ENCODE data around the gene KRTCAP3. TPM values are rescaled to one million over a fixed set of nuclear protein-coding genes. Genes with fewer than 3 reads are reported as not detected.
A peak's percentile ranks its signal among the peaks of the same experiment; 100 is the strongest.

The KRTCAP3 gene
- total and polyA plus RNA-seq, 2 of the 4 experiments (the other 2 are of a cell fraction): 1.5 TPM; not detected in 1

DNA sequence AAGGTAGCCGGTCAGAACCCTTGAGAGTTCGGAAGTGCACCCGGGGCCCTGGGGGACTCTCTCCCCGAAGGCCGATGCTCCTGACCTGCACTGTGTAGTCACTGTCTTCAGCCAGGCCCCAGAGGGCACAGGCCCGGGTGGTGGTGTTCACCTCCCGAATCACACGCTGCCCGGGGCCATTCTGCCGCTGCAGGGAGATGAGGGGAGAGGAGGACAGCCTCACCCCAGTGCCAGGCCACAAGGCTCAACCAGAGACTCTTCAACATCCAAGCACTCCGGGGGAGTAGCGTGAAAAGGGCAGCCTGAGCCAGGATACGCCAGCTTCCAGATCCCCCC is 51.7 kb downstream of the KRTCAP3 start:
- Histone ChIP-seq H3K23ac (ENCODE audit: low read depth, low read length) (peak overlapping the region; percentile 71; the same call in 1 of the 2 replicates), H2AK9ac (replicated peaks; ENCODE audit: low read depth, low read length, poor library complexity) (peak overlapping the region; percentile 38), H4K91ac (ENCODE audit: insufficient read depth, low read depth, low read length) (no peak overlapping the region), H3K36me3 (ENCODE audit: control insufficient read depth, insufficient read depth, low read length) (0 out of 2 replicates have a peak, but pooled peaks cover 3% of the 10 kb centered on the region), H2BK20ac (ENCODE audit: low read depth, low read length) (no peak overlapping the region), H3K4me3 (ENCODE audit: insufficient read depth, low read depth, low read length) (peak overlapping the region; percentile 94; the same call in 1 of the 2 replicates), H4K8ac (ENCODE audit: low read depth in 2 of 2, low read length in 2 of 2) (peak overlapping the region in 1 of 2 experiments; percentile 61; a peak in 1 of 4 replicates), H3K9me3 (ENCODE audit: control insufficient read depth, insufficient read depth, low read length) (no peaks in the 10 kb centered on the region), H3K4ac (ENCODE audit: low read depth, low read length) (peak overlapping the region; percentile 75), H3K14ac (replicated peaks; ENCODE audit: low read depth, low read length) (peak overlapping the region; percentile 60; the same call in 1 of the 2 replicates), H2BK5ac (ENCODE audit: low read depth, low read length, poor library complexity, severe bottlenecking) (no peak overlapping the region), H3K9ac (ENCODE audit: low read depth, low read length) (no peak overlapping the region), H3K27me3 (ENCODE audit: control insufficient read depth, insufficient read depth, low read length) (peaks cover 2% of the 10 kb centered on the region; the same call in 1 of the 2 replicates), H3K18ac (ENCODE audit: low read depth, low read length) (no peak overlapping the region), H3K4me2 (ENCODE audit: low read depth, low read length) (peak overlapping the region; percentile 81), H2BK15ac (ENCODE audit: low read depth, low read length) (0 out of 3 replicates have a peak overlapping the region, but pooled peaks have one; percentile 41), H3K9me1 (ENCODE audit: insufficient read depth, low read length) (peaks cover 22% of the 10 kb centered on the region), H4K20me1 (ENCODE audit: insufficient read depth, low read length) (no peaks in the 10 kb centered on the region), H3K4me1 (ENCODE audit: control insufficient read depth, insufficient read depth, low read length) (peaks cover 5% of the 10 kb centered on the region), H3K27ac (ENCODE audit: insufficient read depth, low read length) (no peak overlapping the region), H3K56ac (ENCODE audit: extremely low read depth, insufficient read depth, low read length) (no peak overlapping the region), H2AK5ac (ENCODE audit: low read depth, low read length) (peak overlapping the region; percentile 84), H2BK120ac (ENCODE audit: low read depth, low read length) (no peak overlapping the region), H3K79me1 (ENCODE audit: low read depth in 1 of 2, low read length in 2 of 2) (peaks cover 5 to 17% of the 10 kb centered on the region in 2 experiments; a peak in 3 of 4 replicates), H2AFZ (replicated peaks; ENCODE audit: low read length, poor library complexity) (peak overlapping the region; percentile 99), H4K5ac (ENCODE audit: low read depth, low read length) (no peak overlapping the region; the same call in 1 of the 2 replicates)
- WGBS, 2 experiments (ENCODE audit: extremely low coverage in 2 of 2, insufficient read length in 1 of 2): 96% methylated on average over 4 of the region's 13 CpGs; no CpG with 5 or more reads in 1 of the 2 experiments
- BruUV-seq (replicated peaks): no TSS peak
- TF ChIP-seq CTCF (conservative IDR thresholded peaks at IDR 0.05; ENCODE audit: low read depth, low read length) (no peak), MAZ (IDR thresholded peaks at IDR 0.05; ENCODE audit: borderline replicate concordance, low read depth, low read length) (no peak), CEBPB (IDR thresholded peaks at IDR 0.05; ENCODE audit: low read depth, low read length) (no peak)
- dilution Hi-C loops (cut with HindIII; ENCODE audit: low sequenced_read_pairs, unreplicated experiment) (no loop called here), in situ Hi-C loops (cut with MboI; ENCODE audit: low sequenced_read_pairs) (no loop called here), intact Hi-C loops (cut with micrococcal nuclease) (no loop called here)
- ChIA-PET CTCF (no interaction called here), POLR2A (ENCODE audit: unreplicated experiment) (no interaction called here)
- ATAC-seq (ENCODE audit: low read depth) (no peak), DNase-seq (no peak)

Small RNA genes lying within 50 kb of the gene (microRNA-seq; reads per million reads assigned to microRNA genes)
- not detected for gene RNU6-986P (ENCODE audit: insufficient read depth, insufficient read length)

Small RNA genes lying within 50 kb of the gene (small RNA-seq; reads per million reads assigned to genes)
- 0 to 0.08 (median 0) reads per million in 5 experiments for gene RNU6-986P

Other genes with a start within 250 kb of the KRTCAP3 start
- gene ATRAID, start 230.3 kb upstream of the KRTCAP3 start, total RNA-seq (2012; rRNA removed): 138 and 144 TPM in 2 replicates
- gene ATRAID, start 230.3 kb upstream of the KRTCAP3 start, polyA plus RNA-seq (2012; rRNA removed): 165 and 173 TPM in 2 replicates
- gene SLC5A6, start 230.1 kb upstream of the KRTCAP3 start, total RNA-seq (2012; rRNA removed): 34.2 and 38.6 TPM in 2 replicates
- gene SLC5A6, start 230.1 kb upstream of the KRTCAP3 start, polyA plus RNA-seq (2012; rRNA removed): 28.8 and 30.6 TPM in 2 replicates
- 12.9 and 17.8 TPM in 2 replicates for gene CAD, start 225.0 kb upstream of the KRTCAP3 start, total RNA-seq (2012; rRNA removed)
- 38.7 and 45.8 TPM in 2 replicates for gene CAD, start 225.0 kb upstream of the KRTCAP3 start, polyA plus RNA-seq (2012; rRNA removed)
- gene SLC30A3, start 179.3 kb upstream of the KRTCAP3 start, total RNA-seq (2012; rRNA removed): under 0.01 TPM in 1 of 2 replicates, not detected in the other
- 0.15 and 0.17 TPM in 2 replicates for gene SLC30A3, start 179.3 kb upstream of the KRTCAP3 start, polyA plus RNA-seq (2012; rRNA removed)
- not detected in 2 replicates for gene DNAJC5G, start 166.9 kb upstream of the KRTCAP3 start, total RNA-seq (2012; rRNA removed)
- gene DNAJC5G, start 166.9 kb upstream of the KRTCAP3 start, polyA plus RNA-seq (2012; rRNA removed): not detected in 2 replicates
- gene TRIM54, start 160.0 kb upstream of the KRTCAP3 start, total RNA-seq (2012; rRNA removed): under 0.01 TPM in 1 of 2 replicates, not detected in the other
- gene TRIM54, start 160.0 kb upstream of the KRTCAP3 start, polyA plus RNA-seq (2012; rRNA removed): 0.07 and 0.15 TPM in 2 replicates
- not detected in 2 replicates for gene UCN, start 133.9 kb upstream of the KRTCAP3 start, total RNA-seq (2012; rRNA removed)
- gene UCN, start 133.9 kb upstream of the KRTCAP3 start, polyA plus RNA-seq (2012; rRNA removed): 0.22 and 0.30 TPM in 2 replicates
- 70.4 and 80.5 TPM in 2 replicates for gene MPV17, start 119.3 kb upstream of the KRTCAP3 start, total RNA-seq (2012; rRNA removed)
- gene MPV17, start 119.3 kb upstream of the KRTCAP3 start, polyA plus RNA-seq (2012; rRNA removed): 160 and 164 TPM in 2 replicates
- 23.1 and 25.5 TPM in 2 replicates for gene GTF3C2, start 85.6 kb upstream of the KRTCAP3 start, total RNA-seq (2012; rRNA removed)
- gene GTF3C2, start 85.6 kb upstream of the KRTCAP3 start, polyA plus RNA-seq (2012; rRNA removed): 36.9 and 37.7 TPM in 2 replicates
- 47.9 and 48.9 TPM in 2 replicates for gene EIF2B4, start 72.0 kb upstream of the KRTCAP3 start, total RNA-seq (2012; rRNA removed)
- gene EIF2B4, start 72.0 kb upstream of the KRTCAP3 start, polyA plus RNA-seq (2012; rRNA removed): 40.3 and 43.8 TPM in 2 replicates
- 130 and 131 TPM in 2 replicates for gene SNX17, start 71.8 kb upstream of the KRTCAP3 start, total RNA-seq (2012; rRNA removed)
- gene SNX17, start 71.8 kb upstream of the KRTCAP3 start, polyA plus RNA-seq (2012; rRNA removed): 100.0 and 102 TPM in 2 replicates
- 3.1 and 3.4 TPM in 2 replicates for gene ZNF513, start 61.6 kb upstream of the KRTCAP3 start, total RNA-seq (2012; rRNA removed)
- 23.5 and 23.7 TPM in 2 replicates for gene ZNF513, start 61.6 kb upstream of the KRTCAP3 start, polyA plus RNA-seq (2012; rRNA removed)
- 95.9 and 99.2 TPM in 2 replicates for gene PPM1G, start 32.8 kb upstream of the KRTCAP3 start, total RNA-seq (2012; rRNA removed)
- gene PPM1G, start 32.8 kb upstream of the KRTCAP3 start, polyA plus RNA-seq (2012; rRNA removed): 55.9 and 57.6 TPM in 2 replicates
- 107 and 120 TPM in 2 replicates for gene NRBP1, start 13.8 kb upstream of the KRTCAP3 start, total RNA-seq (2012; rRNA removed)
- 150 and 155 TPM in 2 replicates for gene NRBP1, start 13.8 kb upstream of the KRTCAP3 start, polyA plus RNA-seq (2012; rRNA removed)
- gene IFT172, start 47.4 kb downstream of the KRTCAP3 start, total RNA-seq (2012; rRNA removed): 23.1 and 25.5 TPM in 2 replicates
- 17.2 and 18.8 TPM in 2 replicates for gene IFT172, start 47.4 kb downstream of the KRTCAP3 start, polyA plus RNA-seq (2012; rRNA removed)
- gene FNDC4, start 52.8 kb downstream of the KRTCAP3 start, total RNA-seq (2012; rRNA removed): 7.3 and 7.5 TPM in 2 replicates
- 11.1 and 12.0 TPM in 2 replicates for gene FNDC4, start 52.8 kb downstream of the KRTCAP3 start, polyA plus RNA-seq (2012; rRNA removed)
- gene GCKR, start 54.5 kb downstream of the KRTCAP3 start, total RNA-seq (2012; rRNA removed): under 0.01 TPM in 1 of 2 replicates, not detected in the other
- 0.41 and 0.55 TPM in 2 replicates for gene GCKR, start 54.5 kb downstream of the KRTCAP3 start, polyA plus RNA-seq (2012; rRNA removed)
- gene ZNF512, start 140.7 kb downstream of the KRTCAP3 start, total RNA-seq (2012; rRNA removed): 32.2 and 56.5 TPM in 2 replicates
- 17.0 and 25.8 TPM in 2 replicates for gene ZNF512, start 140.7 kb downstream of the KRTCAP3 start, polyA plus RNA-seq (2012; rRNA removed)
- gene CCDC121, start 186.6 kb downstream of the KRTCAP3 start, total RNA-seq (2012; rRNA removed): 2.0 and 2.2 TPM in 2 replicates
- 0.65 and 0.67 TPM in 2 replicates for gene CCDC121, start 186.6 kb downstream of the KRTCAP3 start, polyA plus RNA-seq (2012; rRNA removed)
- 53.0 and 63.8 TPM in 2 replicates for gene GPN1, start 186.7 kb downstream of the KRTCAP3 start, total RNA-seq (2012; rRNA removed)
- gene GPN1, start 186.7 kb downstream of the KRTCAP3 start, polyA plus RNA-seq (2012; rRNA removed): 34.9 and 37.8 TPM in 2 replicates
- 16.7 and 23.1 TPM in 2 replicates for gene SUPT7L, start 221.2 kb downstream of the KRTCAP3 start, total RNA-seq (2012; rRNA removed)
- gene SUPT7L, start 221.2 kb downstream of the KRTCAP3 start, polyA plus RNA-seq (2012; rRNA removed): 31.3 and 33.4 TPM in 2 replicates
- 11.7 and 17.8 TPM in 2 replicates for gene SLC4A1AP, start 221.5 kb downstream of the KRTCAP3 start, total RNA-seq (2012; rRNA removed)
- 13.3 and 13.6 TPM in 2 replicates for gene SLC4A1AP, start 221.5 kb downstream of the KRTCAP3 start, polyA plus RNA-seq (2012; rRNA removed)

Measured in IMR-90 (cell line).